Large intestine (tissue), 3 donors: ENCODE results near the gene SGCD. TPM values are rescaled to one million over a fixed set of nuclear protein-coding genes. Genes with fewer than 3 reads are reported as not detected.

ENCODE experiments used
- DNase-seq, 2 donors: peaks; one replicate each; pipeline versions ENCODE4 v3.0.0 to v3.0.0-alpha.2; 2013
- H3K27ac ChIP-seq: one replicate; pipeline ENCODE4 v1.5.1; 2013; ENCODE audit warnings: low read length
- H3K27me3 ChIP-seq: 2 replicates; pipeline ENCODE4 v1.6.1; 2013; ENCODE audit warnings: low read length; ENCODE audit not compliant: control insufficient read depth, insufficient read depth
- H3K36me3 ChIP-seq: 2 replicates; pipeline ENCODE4 v1.6.1; 2013; ENCODE audit warnings: low read length; ENCODE audit not compliant: control insufficient read depth, insufficient read depth
- H3K4me1 ChIP-seq: one replicate; pipeline ENCODE4 v1.6.1; 2013; ENCODE audit warnings: low read length; ENCODE audit not compliant: control insufficient read depth, insufficient read depth
- H3K4me3 ChIP-seq: one replicate; pipeline ENCODE4 v1.5.1; 2013; ENCODE audit warnings: low read length
- H3K9me3 ChIP-seq: one replicate; pipeline ENCODE4 v1.6.1; 2013; ENCODE audit warnings: mild to moderate bottlenecking, low read depth, low read length, moderate library complexity; ENCODE audit not compliant: control insufficient read depth
- WGBS: methylation state at CpG from one replicate; pipeline ENCODE4 v1.1.5; 2013; ENCODE audit warnings: low lambda C conversion rate; ENCODE audit not compliant: insufficient coverage; 5-methylcytosine and 5-hydroxymethylcytosine counted together
- polyA plus RNA-seq: library from polyadenylated mRNA; unstranded; fragments of 120-200 nt; gene quantifications from one replicate; pipeline ENCODE4 v1.2.1, GENCODE V29; 2013

Gene SGCD
- polyA plus RNA-seq, 1 donor, result 9.0 TPM

DNA sequence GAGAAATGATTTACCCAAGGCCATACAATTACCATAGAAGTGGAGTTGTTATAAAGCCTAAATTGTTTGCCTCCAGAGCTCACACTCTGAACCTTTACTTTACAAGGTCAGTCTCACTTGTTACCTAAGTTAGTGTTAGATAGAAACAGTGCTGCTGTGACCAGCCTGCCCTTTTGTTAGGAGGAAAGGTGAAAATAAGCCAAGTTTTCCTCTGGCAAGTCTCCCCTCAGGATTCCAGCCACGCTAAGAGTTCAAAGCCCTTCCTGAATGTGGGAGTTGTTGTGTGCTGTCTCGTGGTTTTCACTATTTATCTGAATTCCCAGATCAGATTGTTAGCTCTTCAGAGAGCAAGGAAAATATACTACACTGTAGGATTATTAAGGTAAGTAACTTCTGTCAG is 260.0 kb downstream of the SGCD start:
- no peaks in the 10 kb centered on the region for H3K27me3 ChIP-seq
- no CpG with 5 or more reads among the region's 2 CpGs for WGBS
- no peak overlapping the region for H3K4me3 ChIP-seq
- no peak for DNase-seq
- no peaks in the 10 kb centered on the region for H3K36me3 ChIP-seq
- no peaks in the 10 kb centered on the region for H3K4me1 ChIP-seq
- no peak overlapping the region for H3K27ac ChIP-seq
- H3K9me3 ChIP-seq, result no peaks in the 10 kb centered on the region

DNA sequence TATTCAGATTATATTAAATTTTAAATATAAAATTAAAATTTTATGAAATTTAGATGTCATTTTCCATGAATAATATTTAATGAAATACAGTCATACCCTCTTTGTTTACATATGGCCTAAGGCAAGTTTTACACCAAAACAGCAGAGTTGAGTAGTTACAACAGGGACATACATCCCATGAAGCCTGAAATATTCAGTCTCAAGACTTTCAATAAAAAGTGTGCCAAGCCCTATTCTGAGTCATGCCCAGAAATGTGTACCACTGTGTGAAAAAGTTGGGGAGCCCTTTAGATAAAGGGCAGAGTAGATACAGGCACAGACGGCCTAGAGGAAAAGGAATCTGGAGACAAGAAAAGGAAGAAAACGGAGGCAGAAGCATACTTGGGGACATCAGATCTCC is 261.3 kb downstream of the SGCD start:
- Histone ChIP-seq H3K27me3 (no peaks in the 10 kb centered on the region), H3K4me1 (no peaks in the 10 kb centered on the region), H3K9me3 (no peaks in the 10 kb centered on the region), H3K27ac (no peak overlapping the region), H3K4me3 (no peak overlapping the region), H3K36me3 (no peaks in the 10 kb centered on the region)
- DNase-seq, result no peak
- WGBS, result 86% methylated on average over 2 of the region's 2 CpGs

DNA sequence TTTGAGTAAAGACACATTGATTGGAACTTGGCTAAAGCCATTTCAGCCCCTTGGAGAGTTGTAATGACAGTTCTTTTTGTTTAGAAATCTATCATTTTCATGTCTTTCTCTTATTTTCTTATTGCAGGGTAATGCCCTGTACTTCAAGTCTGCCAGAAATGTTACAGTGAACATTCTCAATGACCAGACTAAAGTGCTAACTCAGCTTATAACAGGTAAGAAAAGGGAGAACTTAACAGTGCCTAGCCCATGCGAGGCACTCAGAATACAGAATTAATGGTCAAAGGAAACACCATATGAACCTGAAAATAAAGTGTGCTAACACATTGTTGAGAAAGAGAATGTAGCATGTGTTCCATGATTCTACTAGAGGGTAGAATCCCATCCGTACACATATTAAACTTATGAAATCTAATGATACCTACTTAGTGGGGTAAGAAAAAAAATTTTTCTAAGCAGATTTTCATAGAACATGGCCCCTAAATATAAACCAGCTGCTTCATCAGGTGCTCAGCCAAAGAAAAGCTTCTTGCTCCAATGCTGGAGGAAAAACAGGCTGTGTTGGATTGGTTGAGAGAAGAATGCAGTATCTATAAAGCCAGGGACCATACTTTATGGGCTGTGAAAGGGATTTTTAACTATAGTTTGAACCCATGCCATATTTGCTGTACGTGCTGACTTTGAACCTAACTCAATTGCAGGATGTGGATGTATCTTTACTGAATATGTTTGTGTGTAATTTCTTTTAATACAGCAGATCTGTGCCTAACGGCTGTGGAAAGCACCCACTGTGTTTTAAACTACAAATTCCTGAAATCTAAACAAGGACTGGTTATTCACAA is 262.4 kb downstream of the SGCD start:
- Histone ChIP-seq H3K9me3 (no peaks in the 10 kb centered on the region), H3K36me3 (no peaks in the 10 kb centered on the region), H3K4me3 (no peak overlapping the region), H3K4me1 (no peaks in the 10 kb centered on the region), H3K27ac (no peak overlapping the region), H3K27me3 (no peaks in the 10 kb centered on the region)
- 90% methylated on average over 2 of the region's 4 CpGs for WGBS
- DNase-seq, result no peak

DNA sequence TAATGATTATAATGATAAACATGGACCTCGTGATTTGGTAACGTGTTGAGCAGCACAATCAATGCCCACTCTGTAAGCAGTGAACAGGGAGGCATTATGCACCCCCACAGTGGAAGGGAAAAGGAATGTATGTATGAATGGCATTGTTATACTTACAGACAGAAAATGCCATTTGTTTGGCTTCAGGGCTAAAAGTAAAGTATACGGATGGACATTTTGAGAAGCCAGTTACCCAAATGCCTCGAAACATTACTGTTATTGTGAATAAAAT is 262.9 kb downstream of the SGCD start:
- Histone ChIP-seq H3K9me3 (no peaks in the 10 kb centered on the region), H3K27me3 (no peaks in the 10 kb centered on the region), H3K27ac (no peak overlapping the region), H3K4me3 (no peak overlapping the region), H3K4me1 (no peaks in the 10 kb centered on the region), H3K36me3 (no peaks in the 10 kb centered on the region)
- DNase-seq, result no peak
- no CpG with 5 or more reads among the region's 4 CpGs for WGBS

DNA sequence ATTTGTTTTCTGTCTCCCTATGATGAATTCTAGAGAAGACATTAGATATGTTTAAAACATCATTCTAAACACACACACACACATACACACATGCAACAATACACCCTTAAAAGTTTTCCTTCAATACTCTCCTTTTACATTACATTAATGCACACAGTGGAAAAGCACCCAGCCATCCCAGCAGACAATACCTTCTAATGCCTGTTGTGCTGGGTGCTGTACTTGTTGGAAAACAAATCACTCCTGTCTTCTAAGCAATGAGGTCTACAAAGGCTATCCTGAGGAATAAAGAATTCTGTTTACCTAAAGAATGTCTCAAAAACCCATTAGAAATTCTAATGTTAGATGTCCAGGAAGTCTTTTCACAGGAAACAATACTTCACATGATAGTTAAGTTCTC is 264.0 kb downstream of the SGCD start:
- H3K9me3 ChIP-seq, result no peaks in the 10 kb centered on the region
- H3K4me1 ChIP-seq, result no peaks in the 10 kb centered on the region
- DNase-seq, result no peak
- no peaks in the 10 kb centered on the region for H3K27me3 ChIP-seq
- H3K4me3 ChIP-seq, result no peak overlapping the region
- H3K36me3 ChIP-seq, result no peaks in the 10 kb centered on the region
- H3K27ac ChIP-seq, result no peak overlapping the region

DNA sequence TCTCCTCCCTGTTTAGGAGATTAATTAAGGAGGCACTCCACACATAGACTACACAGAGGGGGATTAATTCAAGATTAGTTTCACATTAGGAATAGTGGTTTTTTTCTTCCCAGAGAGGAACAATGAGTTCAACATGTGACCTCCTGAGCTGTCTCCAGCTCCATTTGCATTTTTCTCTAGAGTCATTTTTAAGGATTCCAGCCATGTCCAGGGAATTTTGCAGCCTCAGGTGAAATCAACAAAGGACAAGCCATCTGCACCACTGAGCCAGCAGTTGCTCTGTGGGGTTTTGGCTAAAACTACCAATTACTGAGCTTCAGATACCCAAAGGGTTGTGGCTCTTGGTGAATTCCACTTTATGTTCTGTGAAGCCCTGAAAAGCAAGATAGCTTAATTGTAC is 264.7 kb downstream of the SGCD start:
- Histone ChIP-seq H3K9me3 (no peaks in the 10 kb centered on the region), H3K36me3 (no peaks in the 10 kb centered on the region), H3K27ac (no peak overlapping the region), H3K4me3 (no peak overlapping the region), H3K4me1 (no peaks in the 10 kb centered on the region), H3K27me3 (no peaks in the 10 kb centered on the region)
- DNase-seq, result no peak

DNA sequence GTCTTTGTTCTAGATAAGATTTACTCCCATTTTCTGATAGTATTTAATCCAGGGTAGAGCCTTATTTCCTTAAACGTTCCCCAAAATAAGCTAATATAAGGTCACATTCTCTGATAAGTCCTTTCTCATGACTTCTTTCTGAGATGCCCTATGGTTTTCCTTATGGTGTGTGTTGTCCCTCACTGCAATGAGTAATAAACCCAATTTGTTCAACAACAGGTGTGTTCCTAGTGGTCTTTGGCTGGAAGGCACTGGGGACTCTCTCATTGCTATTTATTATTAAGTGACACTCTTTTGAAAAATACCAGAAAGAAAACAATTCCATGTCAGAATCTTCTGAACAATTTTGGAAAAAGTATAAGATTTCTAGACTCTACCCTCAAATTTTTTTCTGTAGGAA is 266.6 kb downstream of the SGCD start:
- DNase-seq, result no peak
- WGBS, result no CpG with 5 or more reads among the region's 1 CpG
- Histone ChIP-seq H3K4me3 (no peak overlapping the region), H3K4me1 (no peaks in the 10 kb centered on the region), H3K36me3 (no peaks in the 10 kb centered on the region), H3K27me3 (no peaks in the 10 kb centered on the region), H3K9me3 (no peaks in the 10 kb centered on the region), H3K27ac (no peak overlapping the region)

DNA sequence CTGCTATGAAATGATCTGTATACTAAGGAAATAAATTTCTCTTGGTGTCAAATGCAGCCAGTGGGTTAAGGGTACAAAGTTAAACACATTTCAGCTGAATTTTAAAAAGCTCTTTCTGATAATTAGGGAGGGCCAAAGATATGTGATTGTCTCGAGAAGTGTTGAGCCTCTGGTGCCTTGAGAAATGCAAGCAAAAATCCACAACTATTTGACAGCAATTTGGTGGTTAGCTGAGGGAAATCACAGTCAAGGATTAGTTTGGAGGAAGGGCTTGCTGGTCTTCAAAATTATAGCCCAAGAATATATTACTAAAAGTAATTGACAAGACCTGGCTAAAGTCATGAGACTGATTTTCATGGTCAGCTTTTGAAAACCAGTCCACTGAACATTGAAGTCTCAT is 267.4 kb downstream of the SGCD start:
- H3K27ac ChIP-seq, result no peak overlapping the region
- H3K4me1 ChIP-seq, result no peaks in the 10 kb centered on the region
- no peaks in the 10 kb centered on the region for H3K9me3 ChIP-seq
- no peaks in the 10 kb centered on the region for H3K36me3 ChIP-seq
- no peak for DNase-seq
- no peaks in the 10 kb centered on the region for H3K27me3 ChIP-seq
- WGBS, result 80% methylated on average over 1 of the region's 1 CpG
- H3K4me3 ChIP-seq, result no peak overlapping the region

DNA sequence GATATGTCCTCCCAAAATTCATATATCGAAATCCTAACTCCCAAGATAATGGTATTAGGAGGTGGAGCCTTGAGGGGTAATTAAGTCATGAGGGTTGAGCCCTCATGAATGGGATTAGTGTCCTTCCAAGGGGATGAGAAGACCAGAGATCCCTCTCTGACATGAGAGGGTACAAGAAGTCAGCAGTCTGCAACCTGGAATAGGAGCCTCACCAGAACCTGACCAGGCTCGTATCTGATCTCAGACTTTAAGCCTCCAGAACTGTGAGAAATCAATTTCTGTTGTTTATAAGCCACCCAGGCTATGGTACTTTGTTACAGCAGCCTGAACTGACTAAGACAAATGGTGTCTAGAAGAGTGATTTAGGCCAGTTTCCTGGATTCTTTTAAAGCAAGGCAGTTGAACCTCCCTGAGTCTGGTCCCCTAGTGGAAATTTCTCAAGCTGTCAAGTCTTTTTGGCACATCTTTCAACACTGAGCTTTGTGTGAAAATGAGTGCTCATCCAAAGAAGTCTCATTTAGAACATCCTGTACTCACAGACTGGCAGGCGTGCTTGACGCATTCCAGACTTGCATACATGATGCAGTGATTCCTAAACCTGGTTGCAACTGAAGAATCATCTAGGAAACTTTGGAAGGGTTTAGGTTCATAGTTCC is 268.3 kb downstream of the SGCD start:
- Histone ChIP-seq H3K27me3 (no peaks in the 10 kb centered on the region), H3K27ac (no peak overlapping the region), H3K4me1 (no peaks in the 10 kb centered on the region), H3K4me3 (no peak overlapping the region), H3K9me3 (no peaks in the 10 kb centered on the region), H3K36me3 (no peaks in the 10 kb centered on the region)
- DNase-seq, result no peak
- WGBS, result no CpG with 5 or more reads among the region's 4 CpGs

DNA sequence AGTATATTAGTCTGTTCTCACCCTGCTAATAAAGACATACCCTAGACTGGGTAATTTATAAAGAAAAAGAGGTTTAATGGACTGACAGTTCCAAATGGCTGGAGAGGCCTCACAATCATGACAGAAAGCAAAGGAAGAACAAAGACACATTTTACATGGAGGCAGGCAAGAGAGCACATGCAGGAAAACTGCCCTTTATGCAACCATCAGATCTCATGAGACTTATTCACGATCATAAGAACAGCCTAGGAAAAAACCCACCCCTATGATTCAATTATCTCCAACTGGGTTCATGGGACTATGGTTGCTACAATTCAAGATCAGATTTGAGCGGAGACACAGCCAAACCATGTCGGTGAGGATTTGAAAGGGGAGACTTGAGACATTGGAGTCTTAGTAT is 270.3 kb downstream of the SGCD start:
- Histone ChIP-seq H3K36me3 (no peaks in the 10 kb centered on the region), H3K9me3 (peaks cover 6% of the 10 kb centered on the region), H3K27ac (no peak overlapping the region), H3K4me1 (no peaks in the 10 kb centered on the region), H3K27me3 (no peaks in the 10 kb centered on the region), H3K4me3 (no peak overlapping the region)
- no peak for DNase-seq
- WGBS, result no CpG with 5 or more reads among the region's 3 CpGs

DNA sequence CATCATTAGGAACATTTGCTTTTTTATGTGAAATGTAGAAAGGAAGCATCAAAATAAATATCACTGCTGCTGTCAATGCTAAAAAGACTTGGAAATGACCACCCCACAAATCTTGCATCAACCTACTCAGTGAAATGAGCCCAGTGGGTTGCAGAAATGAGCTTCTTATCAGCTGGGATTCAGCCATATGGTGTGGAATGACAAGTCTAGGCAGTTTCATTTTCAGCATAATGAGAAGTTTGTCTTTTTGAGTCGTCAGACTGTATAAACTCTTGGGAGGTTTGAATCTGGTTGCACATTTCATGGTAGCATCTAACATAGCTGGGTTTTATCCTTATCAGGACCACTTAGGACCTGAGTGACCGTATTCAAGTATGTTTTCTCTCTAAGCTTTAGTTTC is 272.0 kb downstream of the SGCD start:
- Histone ChIP-seq H3K27ac (no peak overlapping the region), H3K27me3 (no peaks in the 10 kb centered on the region), H3K4me1 (no peaks in the 10 kb centered on the region), H3K36me3 (no peaks in the 10 kb centered on the region), H3K9me3 (peaks cover 6% of the 10 kb centered on the region), H3K4me3 (no peak overlapping the region)
- WGBS, result 86% methylated on average over 1 of the region's 2 CpGs
- DNase-seq, result no peak
